Body of pancreas (tissue), 4 donors: ENCODE results near the gene TACR1.
"Not testable (repeated sequence)": the region's sequence is repeated elsewhere in the genome, so short reads cannot be mapped to it uniquely, and the experiment has no call there.

ENCODE experiments used
- CTCF ChIP-seq, 7 experiments: fragments of 450-650 bp in 4 of 7; fragments of 200-600 bp in 3 of 7; sonication (generic) in 3 of 7; IDR thresholded peaks; one replicate each; pipeline ENCODE4 v1.5.1; 2016 to 2019; ENCODE audit warnings: antibody characterized with exemption in 7 of 7
- POLR2A ChIP-seq, 3 donors: fragments of 450-650 bp; IDR thresholded peaks; one replicate each; pipeline ENCODE4 v1.6.1; 2016; ENCODE audit warnings: antibody characterized with exemption in 3 of 3, mild to moderate bottlenecking in 2 of 3

GRCh38 chr2:75146221-75146605 is 53.1 kb downstream of the TACR1 start:
- not testable (repeated sequence) for TF ChIP-seq CTCF, POLR2A (IDR thresholded peaks at IDR 0.05)
